Glutamatergic neuron (in vitro differentiated cells): Measurements from ENCODE around the gene ECSCR. TPM values are rescaled to one million over a fixed set of nuclear protein-coding genes. Genes with fewer than 3 reads are reported as not detected.
"Not testable (repeated sequence)": the region's sequence is repeated elsewhere in the genome, so short reads cannot be mapped to it uniquely, and the experiment has no call there.

ENCODE experiments used
- DNase-seq: peaks from one replicate; pipeline ENCODE4 v3.0.0; 2022
- H3K27ac Mint-ChIP-seq: one replicate; pipeline ENCODE4 v1.8.0; 2020; ENCODE audit warnings: mild to moderate bottlenecking, mixed read lengths, inconsistent platforms; ENCODE audit not compliant: unreplicated experiment
- H3K27me3 Mint-ChIP-seq: one replicate; pipeline ENCODE4 v1.8.0; 2020; ENCODE audit warnings: mild to moderate bottlenecking, moderate library complexity, mixed read lengths, inconsistent platforms; ENCODE audit not compliant: unreplicated experiment
- H3K36me3 Mint-ChIP-seq: one replicate; pipeline ENCODE4 v1.8.0; 2020; ENCODE audit warnings: mild to moderate bottlenecking, mixed read lengths, inconsistent platforms; ENCODE audit not compliant: unreplicated experiment
- H3K4me1 Mint-ChIP-seq: one replicate; pipeline ENCODE4 v1.8.0; 2020; ENCODE audit warnings: mild to moderate bottlenecking, low read depth, mixed read lengths, inconsistent platforms; ENCODE audit not compliant: unreplicated experiment
- H3K4me3 Mint-ChIP-seq: one replicate; pipeline ENCODE4 v1.8.0; 2020; ENCODE audit warnings: mild to moderate bottlenecking, mixed read lengths, inconsistent platforms; ENCODE audit not compliant: unreplicated experiment
- H3K9me3 Mint-ChIP-seq: one replicate; pipeline ENCODE4 v1.8.0; 2020; ENCODE audit warnings: mild to moderate bottlenecking, moderate library complexity, mixed read lengths, inconsistent platforms; ENCODE audit not compliant: unreplicated experiment
- CTCF ChIP-seq: fragments of 200-600 bp; sonication (generic); IDR thresholded peaks from one replicate; pipeline ENCODE4 v1.5.0; 2021; ENCODE audit not compliant: partially characterized antibody, unreplicated experiment
- long read RNA-seq: library from polyadenylated mRNA; unstranded; transcript quantifications from one replicate; pipeline ENCODE4 v2.0.0, GENCODE V29; 2020; ENCODE audit not compliant: unreplicated experiment
- total RNA-seq: library from RNA; stranded (reverse); fragmentation: NEBNext Ultra II Directional; extraction: Animal tissue kit (Norgen Biotek cat#: 25700); gene quantifications from one replicate; pipeline ENCODE4 v1.2.1, GENCODE V29; 2021; ENCODE audit not compliant: unreplicated experiment

Gene ECSCR
- total RNA-seq, result not detected
- long read RNA-seq, result 0 reads

- Mint-ChIP-seq H3K4me3 (no peak within 1 kb of the TSS), H3K36me3 (no peaks in the 10 kb centered on the region), H3K27me3 (peaks cover 3% of the 10 kb centered on the region), H3K27ac (no peak within 1 kb of the TSS), H3K4me1 (no peaks in the 10 kb centered on the region), H3K9me3 (no peaks in the 10 kb centered on the region)
- DNase-seq, result no peak
- TF ChIP-seq CTCF, result no peak
Measured at GRCh38 chr5:139462586-139463276, at the start of gene ECSCR. Gene ECSCR (minus strand): TSS chr5:139462743. CDS start chr5:139462670, 73 bp downstream.

GRCh38 chr5:139504722-139505121 is 42.2 kb upstream of the ECSCR start:
- not testable (repeated sequence) for H3K27me3 Mint-ChIP-seq, H3K9me3 Mint-ChIP-seq, DNase-seq, H3K4me1 Mint-ChIP-seq, H3K36me3 Mint-ChIP-seq, H3K27ac Mint-ChIP-seq, H3K4me3 Mint-ChIP-seq

GRCh38 chr5:139503879-139504278 is 41.3 kb upstream of the ECSCR start:
- not testable (repeated sequence) for H3K27me3 Mint-ChIP-seq, DNase-seq, H3K4me1 Mint-ChIP-seq, H3K27ac Mint-ChIP-seq, H3K36me3 Mint-ChIP-seq, H3K9me3 Mint-ChIP-seq, H3K4me3 Mint-ChIP-seq

GRCh38 chr5:139503036-139503817 is 40.7 kb upstream of the ECSCR start:
- H3K27ac Mint-ChIP-seq, H3K4me3 Mint-ChIP-seq: not testable (repeated sequence)

GRCh38 chr5:139501381-139501780 is 38.8 kb upstream of the ECSCR start:
- no peaks in the 10 kb centered on the region for H3K36me3 Mint-ChIP-seq
- no peak for DNase-seq
- H3K4me3 Mint-ChIP-seq, result no peak overlapping the region
- no peaks in the 10 kb centered on the region for H3K4me1 Mint-ChIP-seq
- H3K9me3 Mint-ChIP-seq, result no peaks in the 10 kb centered on the region
- no peaks in the 10 kb centered on the region for H3K27me3 Mint-ChIP-seq
- TF ChIP-seq CTCF, result no peak
- H3K27ac Mint-ChIP-seq, result no peak overlapping the region

More at GRCh38 chr5:139503036-139503817, 40.7 kb upstream of the ECSCR start:
- not testable (repeated sequence) for H3K4me1 Mint-ChIP-seq, H3K36me3 Mint-ChIP-seq, H3K9me3 Mint-ChIP-seq, H3K27me3 Mint-ChIP-seq, DNase-seq

GRCh38 chr5:139495638-139496435 is 33.3 kb upstream of the ECSCR start:
- no peak overlapping the region for H3K27ac Mint-ChIP-seq
- no peak for DNase-seq
- no peak overlapping the region for H3K4me3 Mint-ChIP-seq
- no peaks in the 10 kb centered on the region for H3K27me3 Mint-ChIP-seq
- TF ChIP-seq CTCF, result no peak
- H3K36me3 Mint-ChIP-seq, result no peaks in the 10 kb centered on the region
- H3K9me3 Mint-ChIP-seq, result peaks cover 1% of the 10 kb centered on the region
- H3K4me1 Mint-ChIP-seq, result no peaks in the 10 kb centered on the region
